HG03060 (cell line): ENCODE measurements around the gene UROC1.

Source experiments
- ATAC-seq: cut with Tn5 transposase; IDR thresholded peaks from one replicate; pipeline ENCODE4 v1.9.1; 2021; ENCODE audit warnings: low read depth, moderate number of reproducible peaks; ENCODE audit not compliant: unreplicated experiment

Gene UROC1

GRCh38 chr3:126433496-126434263 lies 83.9 kb downstream of the UROC1 start:
- ATAC-seq = no peak

- no peak for ATAC-seq
These were observed 84.5 kb downstream of the UROC1 start for GRCh38 chr3:126433105-126433430.

- ATAC-seq = no peak
These were observed 85.0 kb downstream of the UROC1 start for GRCh38 chr3:126432361-126433104.
